NCI-H460 (cell line): ENCODE results near the gene ASB17. TPM values are rescaled to one million over a fixed set of nuclear protein-coding genes. Genes with fewer than 3 reads are reported as not detected.

ENCODE experiments used
- total RNA-seq: library from RNA; depleted of rRNA; stranded (reverse); fragments of >200 nt; shearing (Covaris generic); gene quantifications from 2 replicates; pipeline ENCODE4 v1.2.3, GENCODE V29; 2014; rRNA removed

ASB17 gene
- total RNA-seq, 1 experiment from 2014 or later = not detected

Other genes starting within 250 kb of the ASB17 start
- gene ACADM, start 207.7 kb downstream of the ASB17 start, total RNA-seq = 42.9 and 50.0 TPM in 2 replicates
- 205 and 272 TPM in 2 replicates for gene RABGGTB, start 146.1 kb downstream of the ASB17 start, total RNA-seq
- 0.10 TPM in 1 of 2 replicates, not detected in the other for gene MSH4, start 135.5 kb downstream of the ASB17 start, total RNA-seq
- gene ST6GALNAC3, start 142.3 kb upstream of the ASB17 start, total RNA-seq = 0.67 and 0.87 TPM in 2 replicates